Activated naive CD8-positive, alpha-beta T cell treated with anti-CD3 and anti-CD28 coated beads, Interleukin-2, amount 10 ng/mL, durations not matched to agents 7 days and 5 days (primary cell): ENCODE measurements around the gene NIM1K. TPM values are rescaled to one million over a fixed set of nuclear protein-coding genes. Genes with fewer than 3 reads are reported as not detected.
"Not testable (repeated sequence)": the region's sequence is repeated elsewhere in the genome, so short reads cannot be mapped to it uniquely, and the experiment has no call there.

Source experiments
- ATAC-seq: fragments of 150-1000 bp; cut with Tn5 transposase; one replicate; pipeline ENCODE4 v1.10.0; 2021; ENCODE audit warnings: low read depth, moderate library complexity
- POLR2A ChIA-PET: fragments of 350-600 bp; sonication (Branson Sonifier 250); formaldehyde crosslinking; loops from one replicate; lab custom pipeline; 2021; ENCODE audit warnings: antibody characterized with exemption; lab: Charles Lee
- DNase-seq: peaks from one replicate; pipeline ENCODE4 v3.0.0; 2021
- H3K27ac Mint-ChIP-seq: one replicate; pipeline ENCODE4 v1.8.0; 2022; ENCODE audit warnings: mild to moderate bottlenecking, mixed read lengths
- H3K27me3 Mint-ChIP-seq: one replicate; pipeline ENCODE4 v1.8.0; 2022; ENCODE audit warnings: mild to moderate bottlenecking, moderate library complexity, mixed read lengths
- H3K36me3 Mint-ChIP-seq: one replicate; pipeline ENCODE4 v1.8.0; 2021; ENCODE audit warnings: mild to moderate bottlenecking, mixed read lengths
- H3K4me1 Mint-ChIP-seq: one replicate; pipeline ENCODE4 v1.8.0; 2021; ENCODE audit warnings: mixed read lengths
- H3K4me3 Mint-ChIP-seq: one replicate; pipeline ENCODE4 v1.8.0; 2022; ENCODE audit warnings: mild to moderate bottlenecking, moderate library complexity, mixed read lengths
- H3K9me3 Mint-ChIP-seq: one replicate; pipeline ENCODE4 v1.8.0; 2021; ENCODE audit warnings: mixed read lengths
- total RNA-seq, 2 experiments: library from RNA; stranded (reverse); gene quantifications; one replicate each; pipeline ENCODE4 v1.2.3, GENCODE V29; 2021

NIM1K gene
- total RNA-seq, 2 experiments from 2014 or later = 0.43 to 0.75 TPM

DNA sequence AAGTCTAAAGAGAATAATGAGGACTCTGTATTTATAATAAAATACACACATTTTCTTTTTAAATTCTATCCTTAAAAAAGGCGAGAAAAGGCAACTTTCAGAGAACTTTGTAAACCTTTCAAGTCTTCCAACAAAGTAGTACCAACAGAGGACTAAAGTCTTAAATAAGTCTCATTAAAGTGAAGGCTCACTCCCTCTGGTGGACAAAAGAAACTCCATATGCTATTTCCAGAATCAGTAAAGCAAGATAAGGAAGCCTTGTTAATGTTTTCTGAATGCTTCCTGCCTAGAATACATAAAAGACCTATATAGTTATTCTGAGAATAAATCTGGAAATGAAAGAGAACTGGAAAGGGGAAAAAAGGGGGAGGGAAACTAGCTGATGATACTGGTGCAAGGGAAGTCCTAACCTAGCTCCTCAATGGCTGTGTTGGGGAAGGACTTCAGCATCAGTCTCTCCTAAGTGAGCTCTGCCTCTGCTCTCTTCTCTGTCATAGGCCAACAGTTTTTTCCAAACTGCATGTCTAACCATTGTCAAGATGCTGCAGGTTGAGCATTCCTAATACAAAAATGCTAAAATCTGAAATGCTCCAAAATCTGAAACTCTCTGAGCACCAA is 114.0 kb downstream of the NIM1K start:
- POLR2A ChIA-PET = interaction anchor here (1.1 to 1.4 kb wide), 2 partner anchors 178 to 185 kb away, joined by 5 to 7 read pairs; partner anchors contain the start of genes TMEM267 and ZNF131

DNA sequence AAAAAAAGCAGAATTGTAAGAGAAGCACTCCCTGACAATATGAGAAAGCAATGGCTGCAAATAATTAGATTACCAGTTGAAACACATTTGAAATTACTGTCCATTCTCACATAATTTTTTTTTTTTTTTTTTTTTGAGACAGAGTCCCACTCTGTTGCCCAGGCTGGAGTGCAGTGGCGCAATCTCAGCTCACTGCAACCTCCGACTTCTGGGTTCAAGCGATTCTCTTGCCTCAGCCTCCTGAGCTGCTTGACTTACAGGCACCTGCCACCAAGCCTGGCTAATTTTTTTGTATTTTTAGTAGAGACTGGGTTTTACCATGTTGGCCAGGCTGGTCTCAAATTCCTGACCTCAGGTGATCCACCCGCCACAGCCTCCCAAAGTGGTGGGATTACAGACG is 114.9 kb downstream of the NIM1K start:
- POLR2A ChIA-PET = interaction anchor here (0.6 to 1.4 kb wide), 2 partner anchors 177 to 186 kb away, joined by 3 to 7 read pairs; partner anchors contain the start of gene ZNF131
- H3K27ac Mint-ChIP-seq, H3K27me3 Mint-ChIP-seq, ATAC-seq, H3K4me3 Mint-ChIP-seq, DNase-seq, H3K9me3 Mint-ChIP-seq: not testable (repeated sequence)
- Mint-ChIP-seq H3K36me3 (peaks cover 22% of the 10 kb centered on the region), H3K4me1 (peaks cover 38% of the 10 kb centered on the region)

More for the DNA sequence above, 114.0 kb downstream of the NIM1K start:
- Mint-ChIP-seq H3K4me1 (peaks cover 36% of the 10 kb centered on the region), H3K9me3 (no peaks in the 10 kb centered on the region), H3K27ac (peak overlapping the region; percentile 46), H3K4me3 (no peak overlapping the region), H3K27me3 (no peaks in the 10 kb centered on the region), H3K36me3 (peaks cover 24% of the 10 kb centered on the region)
- ATAC-seq = peak; percentile 61
- no peak for DNase-seq

DNA sequence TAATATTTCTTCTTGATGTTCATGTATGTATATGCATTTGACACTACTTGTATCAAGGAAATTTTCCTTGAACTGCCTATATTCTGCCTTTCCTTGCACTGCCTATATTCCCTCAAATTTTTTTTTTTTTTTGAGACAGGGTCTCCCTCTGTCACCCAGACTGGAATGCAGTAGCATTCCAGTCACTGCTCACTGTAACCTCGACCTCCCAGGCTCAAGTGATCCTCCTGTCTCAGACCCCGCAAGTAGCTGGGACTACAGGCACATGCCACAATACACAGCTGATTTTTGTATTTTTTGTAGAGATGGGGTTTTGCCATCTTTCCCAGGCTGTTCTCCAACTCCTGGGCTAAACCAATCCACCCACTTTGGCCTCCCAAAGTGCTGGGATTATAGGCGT is 117.1 kb downstream of the NIM1K start:
- DNase-seq (no peak), ATAC-seq (no peak)
- Mint-ChIP-seq H3K36me3 (peaks cover 9% of the 10 kb centered on the region), H3K9me3 (no peaks in the 10 kb centered on the region), H3K4me1 (peaks cover 46% of the 10 kb centered on the region), H3K27ac (no peak overlapping the region), H3K27me3 (no peaks in the 10 kb centered on the region), H3K4me3 (peak overlapping the region; percentile 28)
- POLR2A ChIA-PET = no interaction called here

DNA sequence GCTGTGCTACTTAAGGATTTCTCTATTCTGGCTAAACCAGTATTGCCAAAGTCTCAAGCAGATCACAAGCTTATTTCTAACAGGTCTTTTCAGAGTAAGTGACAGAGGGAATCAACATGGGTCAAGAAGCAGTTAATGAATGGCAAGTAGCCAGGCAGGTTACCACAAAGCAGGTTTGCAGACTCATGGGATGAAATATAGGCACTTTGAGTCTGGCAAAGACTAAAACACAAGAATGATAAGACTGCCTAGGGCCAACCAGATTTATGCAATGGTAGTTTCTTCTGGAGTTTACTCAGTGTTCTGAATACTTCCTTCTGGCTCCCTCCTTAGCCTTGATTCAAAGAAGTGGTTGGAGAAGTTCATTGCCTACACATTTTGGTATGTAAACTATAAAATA is 117.6 kb downstream of the NIM1K start:
- DNase-seq = no peak
- H3K36me3 Mint-ChIP-seq = peaks cover 9% of the 10 kb centered on the region
- H3K4me3 Mint-ChIP-seq = no peak overlapping the region
- H3K27me3 Mint-ChIP-seq = no peaks in the 10 kb centered on the region
- H3K4me1 Mint-ChIP-seq = peaks cover 45% of the 10 kb centered on the region
- no peak for ATAC-seq
- POLR2A ChIA-PET = no interaction called here
- H3K9me3 Mint-ChIP-seq = no peaks in the 10 kb centered on the region
- no peak overlapping the region for H3K27ac Mint-ChIP-seq

DNA sequence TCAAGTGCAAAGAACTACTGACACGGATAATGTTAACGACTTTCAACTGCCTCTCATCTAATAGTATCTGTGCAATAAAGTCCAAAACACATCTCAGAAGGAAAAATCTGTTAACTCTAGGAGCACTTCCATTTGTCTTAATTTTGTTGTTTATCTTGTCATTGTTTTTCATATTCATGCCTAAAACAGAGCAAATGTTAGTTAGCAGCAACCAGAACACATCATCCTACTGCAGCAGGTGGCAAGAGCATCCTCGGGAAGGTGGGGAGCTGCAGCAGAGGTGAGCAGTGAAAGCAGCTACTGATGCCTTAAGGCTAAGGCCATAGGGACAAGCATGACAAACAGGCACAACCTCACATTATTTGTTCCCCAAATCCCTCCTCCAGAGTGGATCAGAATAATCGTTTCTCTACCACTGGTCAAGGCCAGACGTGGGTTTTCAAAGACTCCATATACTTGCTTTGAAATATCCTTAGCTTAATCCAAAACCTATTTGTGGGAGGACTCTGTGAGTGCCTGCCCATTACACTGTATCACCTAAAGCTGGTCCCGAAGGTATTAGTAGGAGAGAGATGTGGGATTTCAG is 120.1 kb downstream of the NIM1K start:
- H3K9me3 Mint-ChIP-seq = no peaks in the 10 kb centered on the region
- H3K36me3 Mint-ChIP-seq = peaks cover 8% of the 10 kb centered on the region
- H3K4me1 Mint-ChIP-seq = peaks cover 35% of the 10 kb centered on the region
- POLR2A ChIA-PET = interaction anchor here (1.0 to 3.0 kb wide), 15 partner anchors 85 to 1408 kb away, joined by 3 to 34 read pairs (median 7); partner anchors contain the start of genes C5orf34, RIMOC1, TMEM267 and ZNF131
- no peak for ATAC-seq
- H3K27me3 Mint-ChIP-seq = no peaks in the 10 kb centered on the region
- peak overlapping the region; percentile 93 for H3K27ac Mint-ChIP-seq
- peak overlapping the region; percentile 100 for H3K4me3 Mint-ChIP-seq
- no peak for DNase-seq

DNA sequence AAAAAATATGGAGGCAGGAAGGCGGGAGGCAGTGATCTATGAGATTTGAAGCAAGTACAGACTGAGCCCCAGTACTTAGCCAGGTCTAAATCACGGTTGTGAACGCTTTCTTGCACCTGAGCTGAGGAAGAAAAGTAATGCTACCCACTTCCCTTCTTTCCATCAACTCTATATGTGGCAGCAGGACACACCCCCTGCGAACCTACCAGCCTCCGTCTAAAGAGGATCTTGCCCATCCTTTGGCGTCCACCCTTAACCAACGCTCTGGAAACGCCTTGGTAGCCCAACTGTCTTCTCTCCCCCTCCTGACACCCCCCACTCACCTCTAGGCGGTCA is 120.6 kb downstream of the NIM1K start:
- POLR2A ChIA-PET = interaction anchor here (0.5 to 3.0 kb wide), 22 partner anchors 8 to 1408 kb away, joined by 3 to 34 read pairs (median 6); partner anchors contain the start of genes C5orf34, RIMOC1, TMEM267 and ZNF131
- peak overlapping the region; percentile 100 for H3K4me3 Mint-ChIP-seq
- ATAC-seq = peak; percentile 3
- peaks cover 7% of the 10 kb centered on the region for H3K36me3 Mint-ChIP-seq
- H3K27me3 Mint-ChIP-seq = no peaks in the 10 kb centered on the region
- H3K9me3 Mint-ChIP-seq = no peaks in the 10 kb centered on the region
- H3K4me1 Mint-ChIP-seq = peaks cover 35% of the 10 kb centered on the region
- no peak for DNase-seq
- H3K27ac Mint-ChIP-seq = peak overlapping the region; percentile 93

DNA sequence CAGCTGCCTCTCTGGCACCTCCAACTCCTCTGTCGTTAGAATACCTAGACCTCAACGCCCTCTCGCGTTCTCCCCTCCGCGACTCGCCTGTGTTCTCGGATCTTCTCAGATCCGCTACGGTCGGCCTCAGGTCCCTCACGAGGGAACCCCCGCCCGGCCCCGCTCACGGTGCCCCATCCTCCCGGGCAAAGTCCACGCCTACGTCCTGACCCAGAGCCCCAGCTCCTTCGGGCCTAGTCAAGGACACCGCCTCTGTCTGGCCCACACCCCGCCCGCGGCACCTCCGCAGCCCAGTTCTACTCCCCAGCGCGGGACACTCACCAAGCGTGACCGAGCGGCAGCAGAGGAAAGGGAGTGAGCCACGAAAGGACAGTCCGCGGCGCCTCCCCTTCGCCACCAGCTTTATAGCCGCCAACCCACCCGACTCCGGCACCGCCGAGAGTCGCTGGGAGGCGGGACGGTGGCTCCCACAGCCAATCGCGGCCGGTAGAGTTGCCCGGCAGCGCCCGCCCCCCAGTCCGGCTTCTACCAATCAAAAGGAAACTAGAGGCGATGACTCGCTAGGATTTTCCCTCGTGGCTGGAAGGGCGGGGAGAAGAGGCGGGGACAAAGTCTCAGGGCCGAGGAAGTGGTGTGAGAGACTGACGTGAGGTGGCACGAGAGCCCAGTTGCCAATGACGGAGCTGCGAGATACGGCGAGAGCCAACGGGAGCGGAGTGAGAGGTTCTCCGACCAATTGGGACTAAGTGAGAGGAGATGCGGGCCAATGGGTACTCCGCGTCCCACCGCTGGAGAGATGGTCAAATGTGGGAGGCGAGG is 121.2 kb downstream of the NIM1K start, which contains the start of gene HMGCS1:
HMGCS1 (minus strand) TSS at position 378 of the 819 bp plus-strand sequence. CDS start 14,447 bp downstream, outside the sequence.
- ATAC-seq (peak; percentile 96), DNase-seq (peak; percentile 96)
- Mint-ChIP-seq H3K4me3 (peak within 1 kb of the TSS; percentile 100), H3K27ac (peak within 1 kb of the TSS; percentile 93), H3K4me1 (peaks cover 31% of the 10 kb centered on the region), H3K9me3 (no peaks in the 10 kb centered on the region), H3K36me3 (peaks cover 7% of the 10 kb centered on the region), H3K27me3 (no peaks in the 10 kb centered on the region)
- POLR2A ChIA-PET = interaction anchor here (0.5 to 3.0 kb wide), 24 partner anchors 8 to 1409 kb away, joined by 3 to 34 read pairs (median 5); partner anchors contain the start of genes C5orf34, RIMOC1, TMEM267 and ZNF131

DNA sequence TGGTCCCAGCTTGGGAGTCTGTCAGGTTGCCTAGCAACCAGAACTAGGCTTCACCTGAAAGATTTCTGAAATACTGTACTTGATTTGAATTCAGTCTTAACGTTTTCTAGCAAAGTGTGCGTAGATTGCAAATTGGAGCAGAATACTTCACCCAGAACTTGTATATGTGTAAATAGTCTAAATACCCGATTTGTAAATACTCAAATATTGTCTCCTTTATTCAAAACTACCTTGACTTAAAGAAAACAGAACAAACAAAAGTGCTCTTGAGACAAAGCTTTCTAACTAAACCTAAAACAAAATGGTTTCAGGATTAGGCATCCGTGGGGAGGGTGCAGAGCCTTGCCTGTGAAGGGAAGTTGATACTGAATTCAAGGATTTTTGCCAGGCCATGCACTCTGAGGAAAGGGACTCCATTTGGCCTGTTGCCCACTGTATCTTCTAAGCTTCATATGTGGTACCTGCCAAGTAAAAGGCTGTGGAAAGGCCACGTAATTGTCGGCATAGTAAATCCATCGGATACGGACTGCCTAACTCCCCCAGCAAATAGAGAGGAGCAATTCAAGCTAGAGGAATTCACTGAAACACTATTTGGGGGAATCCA is 121.9 kb downstream of the NIM1K start:
- no peak for ATAC-seq
- no peaks in the 10 kb centered on the region for H3K27me3 Mint-ChIP-seq
- peak overlapping the region; percentile 93 for H3K27ac Mint-ChIP-seq
- H3K4me1 Mint-ChIP-seq = peaks cover 29% of the 10 kb centered on the region
- no peaks in the 10 kb centered on the region for H3K9me3 Mint-ChIP-seq
- DNase-seq = no peak
- peak overlapping the region; percentile 100 for H3K4me3 Mint-ChIP-seq
- H3K36me3 Mint-ChIP-seq = peaks cover 7% of the 10 kb centered on the region
- POLR2A ChIA-PET = interaction anchor here (0.6 to 3.0 kb wide), 19 partner anchors 9 to 417 kb away, joined by 3 to 34 read pairs (median 5); partner anchors contain the start of genes C5orf34, TMEM267 and ZNF131

DNA sequence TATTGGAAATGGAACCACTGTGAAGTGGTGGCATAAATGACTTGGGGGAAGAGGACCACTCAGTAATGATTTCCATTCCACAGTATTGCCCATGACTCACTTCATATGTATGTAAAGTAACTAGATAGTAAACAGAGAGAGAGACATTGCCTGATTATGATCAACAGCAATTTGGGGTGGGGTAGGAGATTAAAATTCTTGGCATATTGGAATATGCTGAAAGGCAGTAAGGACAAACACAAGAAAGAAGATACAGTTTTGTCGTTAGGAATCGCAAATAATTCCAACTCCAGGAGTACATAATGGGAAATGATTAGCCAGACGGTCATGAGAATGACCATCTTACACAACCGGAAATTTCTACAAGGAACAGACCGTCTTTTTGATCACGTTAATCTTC is 122.7 kb downstream of the NIM1K start:
- H3K4me3 Mint-ChIP-seq = no peak overlapping the region
- H3K36me3 Mint-ChIP-seq = peaks cover 7% of the 10 kb centered on the region
- DNase-seq (no peak), ATAC-seq (no peak)
- peak overlapping the region; percentile 1 for H3K27ac Mint-ChIP-seq
- no peaks in the 10 kb centered on the region for H3K27me3 Mint-ChIP-seq
- POLR2A ChIA-PET = interaction anchor here (2.2 to 3.0 kb wide), 3 partner anchors 169 to 250 kb away, joined by 13 to 34 read pairs (median 30); partner anchors contain the start of genes TMEM267 and ZNF131
- peaks cover 23% of the 10 kb centered on the region for H3K4me1 Mint-ChIP-seq
- no peaks in the 10 kb centered on the region for H3K9me3 Mint-ChIP-seq

GRCh38 chr5:43315263-43315662 is 123.2 kb downstream of the NIM1K start:
- Mint-ChIP-seq H3K9me3 (no peaks in the 10 kb centered on the region), H3K36me3 (peaks cover 7% of the 10 kb centered on the region), H3K27me3 (no peaks in the 10 kb centered on the region), H3K27ac (no peak overlapping the region), H3K4me3 (no peak overlapping the region), H3K4me1 (peaks cover 20% of the 10 kb centered on the region)
- ATAC-seq = no peak
- POLR2A ChIA-PET = no interaction called here
- no peak for DNase-seq

- Mint-ChIP-seq H3K36me3 (peaks cover 6% of the 10 kb centered on the region), H3K9me3 (no peaks in the 10 kb centered on the region), H3K4me1 (peaks cover 20% of the 10 kb centered on the region), H3K4me3 (no peak overlapping the region), H3K27ac (no peak overlapping the region), H3K27me3 (no peaks in the 10 kb centered on the region)
- POLR2A ChIA-PET = no interaction called here
- DNase-seq (no peak), ATAC-seq (no peak)
Measured at GRCh38 chr5:43315682-43316081, 123.7 kb downstream of the NIM1K start.

DNA sequence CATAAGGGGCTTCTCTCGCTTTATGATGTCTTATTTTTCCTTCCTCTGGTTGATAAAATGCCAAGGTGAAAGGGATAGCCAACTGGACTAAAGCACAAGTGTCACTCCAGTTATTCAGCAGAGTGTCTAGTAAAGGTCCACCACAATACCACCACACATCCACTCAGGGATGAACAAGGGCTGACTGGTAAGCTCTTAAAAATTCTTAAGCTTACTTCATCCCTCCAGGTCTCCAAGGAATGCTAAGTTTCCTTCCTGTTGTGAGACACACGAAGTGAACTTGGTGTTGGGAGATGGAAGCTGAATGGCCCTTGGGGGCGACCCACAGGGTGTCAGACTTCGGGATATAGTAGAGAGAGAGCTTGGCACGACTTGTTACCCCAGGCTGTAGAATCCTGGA is 124.4 kb downstream of the NIM1K start:
- Mint-ChIP-seq H3K9me3 (no peaks in the 10 kb centered on the region), H3K27ac (no peak overlapping the region), H3K4me1 (peaks cover 20% of the 10 kb centered on the region), H3K4me3 (no peak overlapping the region), H3K27me3 (no peaks in the 10 kb centered on the region), H3K36me3 (peaks cover 3% of the 10 kb centered on the region)
- DNase-seq (no peak), ATAC-seq (no peak)
- POLR2A ChIA-PET = no interaction called here
